Measurements from ENCODE around the gene ZDHHC13.

The ZDHHC13 gene

DNA sequence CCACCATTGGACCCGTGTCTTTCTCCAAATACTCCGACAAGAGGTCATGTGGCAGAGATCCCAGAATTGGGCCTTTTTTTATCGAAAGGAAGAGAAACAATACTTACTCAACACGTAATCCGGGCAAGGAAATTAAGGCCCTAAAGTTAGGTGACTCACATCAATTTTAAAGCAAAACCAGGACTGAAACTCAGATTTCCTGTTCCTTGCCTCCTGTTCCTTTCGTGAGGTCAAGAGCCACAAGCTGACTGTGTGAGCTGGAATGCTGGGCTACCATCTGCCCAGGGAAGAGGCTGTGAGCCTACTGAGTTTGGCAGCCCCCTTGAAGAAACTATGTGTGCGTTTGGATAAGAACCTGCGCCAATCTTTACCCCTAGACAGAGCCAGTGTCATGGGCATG lies 29.3 kb upstream of the ZDHHC13 start:
- DNase-seq (ENCODE audit: low spot score) = no peak
- in situ Hi-C loops (cut with MboI; ENCODE audit: low sequenced_read_pairs, unreplicated experiment) = no loop called here
- TF ChIP-seq, protein P1, sequence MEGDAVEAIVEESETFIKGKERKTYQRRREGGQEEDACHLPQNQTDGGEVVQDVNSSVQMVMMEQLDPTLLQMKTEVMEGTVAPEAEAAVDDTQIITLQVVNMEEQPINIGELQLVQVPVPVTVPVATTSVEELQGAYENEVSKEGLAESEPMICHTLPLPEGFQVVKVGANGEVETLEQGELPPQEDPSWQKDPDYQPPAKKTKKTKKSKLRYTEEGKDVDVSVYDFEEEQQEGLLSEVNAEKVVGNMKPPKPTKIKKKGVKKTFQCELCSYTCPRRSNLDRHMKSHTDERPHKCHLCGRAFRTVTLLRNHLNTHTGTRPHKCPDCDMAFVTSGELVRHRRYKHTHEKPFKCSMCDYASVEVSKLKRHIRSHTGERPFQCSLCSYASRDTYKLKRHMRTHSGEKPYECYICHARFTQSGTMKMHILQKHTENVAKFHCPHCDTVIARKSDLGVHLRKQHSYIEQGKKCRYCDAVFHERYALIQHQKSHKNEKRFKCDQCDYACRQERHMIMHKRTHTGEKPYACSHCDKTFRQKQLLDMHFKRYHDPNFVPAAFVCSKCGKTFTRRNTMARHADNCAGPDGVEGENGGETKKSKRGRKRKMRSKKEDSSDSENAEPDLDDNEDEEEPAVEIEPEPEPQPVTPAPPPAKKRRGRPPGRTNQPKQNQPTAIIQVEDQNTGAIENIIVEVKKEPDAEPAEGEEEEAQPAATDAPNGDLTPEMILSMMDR (IDR thresholded peaks at IDR 0.05; ENCODE audit: borderline replicate concordance, control extremely low read depth, extremely low read depth, insufficient read depth, missing control alignments) = no peak

DNA sequence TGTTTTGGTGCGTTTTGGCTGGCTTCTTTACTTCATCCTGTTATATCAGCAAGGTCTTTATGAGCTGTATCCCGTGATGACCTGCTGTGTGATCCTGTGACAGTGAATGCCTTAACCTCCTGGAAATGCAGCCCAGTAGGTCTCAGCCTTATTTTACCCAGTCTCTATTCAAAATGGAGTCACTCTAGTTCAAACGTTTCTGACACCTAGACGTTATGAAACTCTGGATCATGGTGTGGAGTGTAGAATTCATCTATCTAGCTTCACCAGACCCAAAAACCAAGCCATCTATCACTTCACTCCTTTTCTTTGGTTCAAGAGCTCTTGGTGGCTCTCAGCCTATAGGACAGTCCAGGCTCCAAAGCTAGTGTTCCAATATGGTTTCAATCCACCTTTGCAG lies 28.2 kb upstream of the ZDHHC13 start:
- TF ChIP-seq, protein P1 (IDR thresholded peaks at IDR 0.05; ENCODE audit: borderline replicate concordance, control extremely low read depth, extremely low read depth, insufficient read depth, missing control alignments) = no peak
- DNase-seq (ENCODE audit: low spot score) = no peak
- in situ Hi-C loops (cut with MboI; ENCODE audit: low sequenced_read_pairs, unreplicated experiment) = no loop called here

DNA sequence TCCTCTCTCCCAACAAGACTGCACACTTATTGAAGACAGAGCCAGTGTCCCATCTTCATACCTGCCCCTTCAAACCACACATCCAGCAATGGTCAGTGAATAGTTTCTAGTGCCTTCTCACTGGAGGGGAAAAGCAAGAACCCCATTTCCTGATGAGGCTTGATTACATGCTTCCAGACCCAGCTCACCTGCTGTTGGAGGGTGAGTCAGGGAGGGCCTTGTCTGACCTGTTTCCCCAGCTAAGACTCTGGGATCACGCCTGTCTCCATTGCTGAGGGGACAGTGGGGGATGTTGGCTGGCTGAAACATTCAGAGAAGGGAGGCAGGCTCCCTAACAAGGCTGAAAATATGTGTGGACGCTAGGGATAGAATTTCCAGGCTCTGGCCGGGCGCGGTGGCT lies 27.5 kb upstream of the ZDHHC13 start:
- in situ Hi-C loops (cut with MboI; ENCODE audit: low sequenced_read_pairs, unreplicated experiment) = no loop called here
- TF ChIP-seq, protein P1 (IDR thresholded peaks at IDR 0.05; ENCODE audit: borderline replicate concordance, control extremely low read depth, extremely low read depth, insufficient read depth, missing control alignments) = no peak
- no peak for DNase-seq (ENCODE audit: low spot score)

DNA sequence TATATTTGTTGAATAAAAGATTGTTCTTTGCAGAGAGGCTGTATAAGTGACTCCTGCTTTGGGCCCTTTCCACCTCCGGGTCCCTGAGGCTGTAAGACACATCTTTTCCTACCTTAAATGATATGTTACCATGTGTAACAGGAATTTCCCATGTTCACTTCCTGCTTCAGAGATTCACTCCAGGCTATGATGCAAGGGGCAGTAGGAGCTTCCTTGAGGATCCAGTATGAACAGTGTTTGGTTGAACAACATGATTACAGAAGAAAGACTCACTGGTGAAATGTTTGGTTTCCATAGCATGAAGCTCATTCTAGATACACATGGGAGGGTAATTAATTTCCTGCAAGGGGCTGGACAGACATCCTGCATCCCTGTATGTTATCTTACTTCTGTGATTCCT lies 25.6 kb upstream of the ZDHHC13 start:
- TF ChIP-seq, protein P1 (IDR thresholded peaks at IDR 0.05; ENCODE audit: borderline replicate concordance, control extremely low read depth, extremely low read depth, insufficient read depth, missing control alignments) = no peak
- in situ Hi-C loops (cut with MboI; ENCODE audit: low sequenced_read_pairs, unreplicated experiment) = no loop called here
- DNase-seq (ENCODE audit: low spot score) = no peak

DNA sequence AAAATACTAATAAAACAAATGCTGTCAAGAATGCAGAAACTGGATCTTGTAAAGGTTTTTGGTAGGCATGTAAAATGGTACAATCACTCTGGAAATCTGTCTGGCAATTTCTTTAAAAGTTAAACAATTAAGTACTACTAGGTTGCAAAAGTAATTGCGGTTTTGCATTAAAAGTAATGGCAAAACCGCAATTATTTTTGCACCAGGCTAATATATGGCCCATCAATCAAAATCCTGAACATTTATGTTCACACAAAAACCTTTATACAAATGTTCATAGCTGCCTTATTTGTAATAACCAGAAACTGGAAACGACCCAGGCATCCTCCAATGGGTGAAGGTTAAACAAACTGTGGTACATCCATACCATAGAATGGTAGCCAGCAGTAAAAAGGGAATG lies 24.6 kb upstream of the ZDHHC13 start:
- DNase-seq (ENCODE audit: low spot score) = no peak
- in situ Hi-C loops (cut with MboI; ENCODE audit: low sequenced_read_pairs, unreplicated experiment) = no loop called here
- TF ChIP-seq, protein P1 (IDR thresholded peaks at IDR 0.05; ENCODE audit: borderline replicate concordance, control extremely low read depth, extremely low read depth, insufficient read depth, missing control alignments) = no peak

DNA sequence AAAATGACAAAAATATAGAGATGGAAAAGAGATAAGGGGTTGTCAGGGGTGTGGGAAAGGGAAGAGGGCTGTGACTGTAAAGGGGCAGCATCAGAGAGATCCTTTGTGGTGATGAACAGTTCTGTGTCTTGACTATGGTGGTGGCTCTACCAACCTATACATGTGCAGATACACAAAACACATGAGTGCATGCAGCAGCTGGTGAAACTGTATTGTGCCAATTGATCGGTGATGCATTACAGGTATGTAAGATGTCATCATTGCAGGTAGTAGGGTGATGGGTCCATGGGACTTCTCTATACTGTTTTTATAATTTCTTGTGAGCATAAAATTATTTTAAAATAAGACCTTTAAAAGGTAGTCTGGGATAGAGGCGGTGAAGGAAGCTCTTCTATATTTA lies 24.1 kb upstream of the ZDHHC13 start:
- no peak for DNase-seq (ENCODE audit: low spot score)
- in situ Hi-C loops (cut with MboI; ENCODE audit: low sequenced_read_pairs, unreplicated experiment) = no loop called here
- TF ChIP-seq, protein P1 (IDR thresholded peaks at IDR 0.05; ENCODE audit: borderline replicate concordance, control extremely low read depth, extremely low read depth, insufficient read depth, missing control alignments) = no peak

DNA sequence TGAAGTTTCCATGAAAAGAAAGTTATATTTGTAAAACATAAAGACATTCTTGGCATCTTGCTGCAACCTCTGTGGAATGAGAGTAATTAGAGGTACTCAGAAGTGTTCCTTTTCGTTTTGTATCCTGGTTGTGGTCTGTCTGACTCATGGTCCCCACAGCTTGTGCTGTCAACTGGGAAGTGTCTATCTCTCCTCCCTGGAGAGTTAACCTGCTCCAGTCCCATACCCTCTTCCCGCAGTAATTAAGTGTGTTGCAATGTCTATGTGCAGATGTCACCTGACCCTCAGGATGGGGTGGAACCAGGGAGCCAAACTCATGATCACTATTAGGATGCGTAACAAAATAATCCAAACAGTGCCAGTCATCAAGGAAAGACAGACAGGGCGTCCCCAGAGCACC lies 23.0 kb upstream of the ZDHHC13 start:
- in situ Hi-C loops (cut with MboI; ENCODE audit: low sequenced_read_pairs, unreplicated experiment) = no loop called here
- no peak for DNase-seq (ENCODE audit: low spot score)
- TF ChIP-seq, protein P1 (IDR thresholded peaks at IDR 0.05; ENCODE audit: borderline replicate concordance, control extremely low read depth, extremely low read depth, insufficient read depth, missing control alignments) = no peak

All from GM13976 (cell line).